Activated CD8-positive, alpha-beta T cell treated with anti-CD3 and anti-CD28 coated beads for 36 hours (primary cell): ENCODE data around the gene FOXP1. TPM values are rescaled to one million over a fixed set of nuclear protein-coding genes. Genes with fewer than 3 reads are reported as not detected.

ENCODE experiments used
- ATAC-seq: fragments of 200-7000 bp; cut with Tn5 transposase; one replicate; pipeline ENCODE4 v1.10.0; 2021; ENCODE audit warnings: mild to moderate bottlenecking, moderate library complexity
- CTCF ChIA-PET: fragments of 350-600 bp; sonication (Branson Sonifier 250); formaldehyde crosslinking; loops from one replicate; lab custom pipeline; 2021; ENCODE audit warnings: antibody characterized with exemption; lab: Charles Lee
- POLR2A ChIA-PET: fragments of 350-600 bp; sonication (Branson Sonifier 250); formaldehyde crosslinking; loops from one replicate; lab custom pipeline; 2021; ENCODE audit warnings: antibody characterized with exemption; lab: Charles Lee
- DNase-seq: peaks from one replicate; pipeline ENCODE4 v3.0.0-alpha.2; 2020
- H3K27ac Mint-ChIP-seq: one replicate; pipeline ENCODE4 v1.8.0; 2021; ENCODE audit warnings: mild to moderate bottlenecking, mixed read lengths
- H3K27me3 Mint-ChIP-seq: one replicate; pipeline ENCODE4 v1.8.0; 2021; ENCODE audit warnings: mixed read lengths
- H3K36me3 Mint-ChIP-seq: one replicate; pipeline ENCODE4 v1.8.0; 2021; ENCODE audit warnings: low read depth, mixed read lengths
- H3K4me1 Mint-ChIP-seq: one replicate; pipeline ENCODE4 v1.8.0; 2021; ENCODE audit warnings: low read depth, mixed read lengths
- H3K4me3 Mint-ChIP-seq: one replicate; pipeline ENCODE4 v1.8.0; 2021; ENCODE audit warnings: mild to moderate bottlenecking, moderate library complexity, mixed read lengths
- H3K9me3 Mint-ChIP-seq: one replicate; pipeline ENCODE4 v1.8.0; 2021; ENCODE audit warnings: mixed read lengths
- CTCF ChIP-seq: fragments of 200-600 bp; IDR thresholded peaks from one replicate; pipeline ENCODE4 v1.8.0; 2022; ENCODE audit warnings: antibody characterized with exemption, mild to moderate bottlenecking
- intact Hi-C: fragments of 100-400 bp; cut with micrococcal nuclease; formaldehyde crosslinking; loops from one replicate; pipeline ENCODE4 v1.10.0; 2022
- total RNA-seq, 2 experiments: library from RNA; stranded (reverse); gene quantifications; one replicate each; pipeline ENCODE4 v1.2.3, GENCODE V29; 2021

FOXP1 gene
- total RNA-seq, 2 experiments from 2014 or later, result 145 to 153 TPM

- DNase-seq (no peak), ATAC-seq (no peak)
- no peak overlapping the region for H3K4me3 Mint-ChIP-seq
- no peaks in the 10 kb centered on the region for H3K9me3 Mint-ChIP-seq
- POLR2A ChIA-PET, result interaction anchor here (0.9 to 1.2 kb wide), 2 partner anchors 9 to 14 kb away, joined by 3 read pairs; no protein-coding TSS in a partner anchor
- intact Hi-C loops, result no loop called here
- no peak overlapping the region for H3K27ac Mint-ChIP-seq
- CTCF ChIA-PET, result no interaction called here
- H3K4me1 Mint-ChIP-seq, result peaks cover 30% of the 10 kb centered on the region
- TF ChIP-seq CTCF, result no peak
- peaks cover 75% of the 10 kb centered on the region for H3K36me3 Mint-ChIP-seq
- H3K27me3 Mint-ChIP-seq, result no peaks in the 10 kb centered on the region
Measured at GRCh38 chr3:70974747-70975146, 608.8 kb downstream of the FOXP1 start.

- H3K4me3 Mint-ChIP-seq, result no peak overlapping the region
Measured at GRCh38 chr3:70973558-70973957, 610.0 kb downstream of the FOXP1 start.

GRCh38 chr3:70972855-70973254 is 610.7 kb downstream of the FOXP1 start:
- TF ChIP-seq CTCF, result no peak
- Mint-ChIP-seq H3K4me3 (no peak overlapping the region), H3K36me3 (peaks cover 79% of the 10 kb centered on the region), H3K27ac (no peak overlapping the region), H3K27me3 (no peaks in the 10 kb centered on the region), H3K4me1 (peaks cover 26% of the 10 kb centered on the region), H3K9me3 (no peaks in the 10 kb centered on the region)
- POLR2A ChIA-PET, result no interaction called here
- ATAC-seq, result no peak
- no peak for DNase-seq
- CTCF ChIA-PET, result interaction anchor here (0.9 kb wide), 1 partner anchor 15 kb away, joined by 3 read pairs; no protein-coding TSS in a partner anchor
- intact Hi-C loops, result no loop called here

More at GRCh38 chr3:70973558-70973957, 610.0 kb downstream of the FOXP1 start:
- Mint-ChIP-seq H3K27ac (peak overlapping the region; percentile 75), H3K4me1 (peaks cover 25% of the 10 kb centered on the region), H3K27me3 (no peaks in the 10 kb centered on the region), H3K9me3 (no peaks in the 10 kb centered on the region), H3K36me3 (peaks cover 79% of the 10 kb centered on the region)
- peak; percentile 71 for ATAC-seq
- POLR2A ChIA-PET, result no interaction called here
- TF ChIP-seq CTCF, result no peak
- DNase-seq, result no peak
- CTCF ChIA-PET, result interaction anchor here (0.9 kb wide), 1 partner anchor 14 kb away, joined by 3 read pairs; no protein-coding TSS in a partner anchor
- intact Hi-C loops, result no loop called here

GRCh38 chr3:70970952-70971351 is 612.6 kb downstream of the FOXP1 start:
- Mint-ChIP-seq H3K4me3 (no peak overlapping the region), H3K4me1 (peaks cover 22% of the 10 kb centered on the region), H3K27me3 (no peaks in the 10 kb centered on the region), H3K9me3 (no peaks in the 10 kb centered on the region), H3K27ac (peak overlapping the region; percentile 10), H3K36me3 (peaks cover 73% of the 10 kb centered on the region)
- POLR2A ChIA-PET, result interaction anchor here (1.0 to 1.1 kb wide), 2 partner anchors 10 to 14 kb away, joined by 3 to 5 read pairs; no protein-coding TSS in a partner anchor
- intact Hi-C loops, result no loop called here
- TF ChIP-seq CTCF, result no peak
- ATAC-seq, result no peak
- CTCF ChIA-PET, result no interaction called here
- DNase-seq, result no peak

- peaks cover 74% of the 10 kb centered on the region for H3K36me3 Mint-ChIP-seq
- H3K27me3 Mint-ChIP-seq, result no peaks in the 10 kb centered on the region
- intact Hi-C loops, result no loop called here
- DNase-seq (no peak), ATAC-seq (no peak)
- H3K27ac Mint-ChIP-seq, result peak overlapping the region; percentile 51
- CTCF ChIA-PET, result no interaction called here
- H3K4me3 Mint-ChIP-seq, result no peak overlapping the region
- POLR2A ChIA-PET, result interaction anchor here (1.1 kb wide), 1 partner anchor 10 kb away, joined by 5 read pairs; no protein-coding TSS in a partner anchor
- H3K9me3 Mint-ChIP-seq, result no peaks in the 10 kb centered on the region
- H3K4me1 Mint-ChIP-seq, result peaks cover 22% of the 10 kb centered on the region
- TF ChIP-seq CTCF, result no peak
Measured at GRCh38 chr3:70970171-70970570, 613.4 kb downstream of the FOXP1 start.
